ENCODE measurements around the gene CEP83.
"Not testable (repeated sequence)": the region's sequence is repeated elsewhere in the genome, so short reads cannot be mapped to it uniquely, and the experiment has no call there.

The CEP83 gene

DNA sequence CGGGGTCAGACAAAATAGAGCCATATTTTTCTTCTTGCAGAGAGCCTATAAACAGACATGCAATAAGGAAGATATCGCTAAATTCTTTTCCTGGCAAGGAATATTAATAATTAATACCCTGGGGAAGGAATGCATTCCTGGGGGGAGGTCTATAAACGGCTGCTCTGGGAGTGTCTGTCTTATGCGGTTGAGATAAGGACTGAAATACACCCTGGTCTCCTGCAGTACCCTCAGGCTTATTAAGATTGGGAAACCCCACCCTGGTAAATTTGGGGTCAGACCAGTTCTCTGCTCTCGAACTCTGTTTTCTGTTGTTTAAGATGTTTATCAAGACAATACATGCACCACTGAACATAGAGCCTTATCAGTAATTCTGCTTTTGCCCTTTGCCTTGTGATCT is 61.0 kb downstream of the CEP83 start:
- DNase-seq (ENCODE audit: low spot score); H2BK12ac ChIP-seq (ENCODE audit: low read length); H3K18ac ChIP-seq (ENCODE audit: low read length); H3K4ac ChIP-seq (ENCODE audit: low read length); H3K4me2 ChIP-seq (ENCODE audit: insufficient read depth, low read length, poor library complexity, severe bottlenecking); H2BK15ac ChIP-seq (ENCODE audit: low read length); H3K27ac ChIP-seq (replicated peaks; ENCODE audit: low read length); H4K8ac ChIP-seq (ENCODE audit: low read depth, low read length); H2AK5ac ChIP-seq (ENCODE audit: low read depth, low read length); H4K91ac ChIP-seq (ENCODE audit: low read depth, low read length, poor library complexity); H2BK120ac ChIP-seq (ENCODE audit: low read depth, low read length); H3K4me1 ChIP-seq (ENCODE audit: control insufficient read depth in 2 of 2, insufficient read depth in 1 of 2, low read depth in 1 of 2, low read length in 2 of 2); H3K14ac ChIP-seq (ENCODE audit: low read length); H3K79me1 ChIP-seq (ENCODE audit: low read depth, low read length); H3K4me3 ChIP-seq (ENCODE audit: low read length in 2 of 2); H3K9ac ChIP-seq (ENCODE audit: low read depth, low read length, poor library complexity); H2BK5ac ChIP-seq (ENCODE audit: low read length); H2AFZ ChIP-seq (ENCODE audit: low read length); H3K27me3 ChIP-seq (ENCODE audit: control insufficient read depth in 3 of 3, insufficient read depth in 3 of 3, low read depth in 1 of 3, low read length in 3 of 3); H3K23ac ChIP-seq (ENCODE audit: low read depth, low read length, poor library complexity): not testable (repeated sequence)
- peaks cover 6 to 29% of the 10 kb centered on the region in 2 donors for H3K36me3 ChIP-seq (replicated peaks in 1 of 2; ENCODE audit: control insufficient read depth in 2 of 2, insufficient read depth in 2 of 2, low read length in 2 of 2)
- WGBS, 2 donors (ENCODE audit: extremely low coverage in 2 of 2, insufficient read length in 2 of 2, insufficient replicate concordance in 1 of 2): no CpG with 5 or more reads among the region's 5 CpGs
- peaks cover 3 to 10% of the 10 kb centered on the region in 2 donors for H3K9me3 ChIP-seq (replicated peaks in 1 of 2; ENCODE audit: control insufficient read depth in 2 of 2, insufficient read depth in 1 of 2, low read depth in 1 of 2, low read length in 2 of 2)

- Histone ChIP-seq H2BK120ac (ENCODE audit: low read depth, low read length) (no peak overlapping the region), H2BK5ac (ENCODE audit: low read length) (no peak overlapping the region), H3K18ac (ENCODE audit: low read length) (no peak overlapping the region), H3K14ac (ENCODE audit: low read length) (no peak overlapping the region), H2BK15ac (ENCODE audit: low read length) (no peak overlapping the region), H4K91ac (ENCODE audit: low read depth, low read length, poor library complexity) (no peak overlapping the region), H3K4me2 (ENCODE audit: insufficient read depth, low read length, poor library complexity, severe bottlenecking) (no peak overlapping the region), H3K23ac (ENCODE audit: low read depth, low read length, poor library complexity) (no peak overlapping the region), H3K36me3 (replicated peaks in 1 of 2; ENCODE audit: control insufficient read depth in 2 of 2, insufficient read depth in 2 of 2, low read length in 2 of 2) (peaks cover 6 to 27% of the 10 kb centered on the region in 2 donors), H3K27me3 (ENCODE audit: control insufficient read depth in 3 of 3, insufficient read depth in 3 of 3, low read depth in 1 of 3, low read length in 3 of 3) (no peaks in the 10 kb centered on the region), H2AFZ (ENCODE audit: low read length) (no peak overlapping the region), H3K4me3 (ENCODE audit: low read length in 2 of 2) (no peak overlapping the region), H2AK5ac (ENCODE audit: low read depth, low read length) (no peak overlapping the region), H3K4me1 (ENCODE audit: control insufficient read depth in 2 of 2, insufficient read depth in 1 of 2, low read depth in 1 of 2, low read length in 2 of 2) (no peaks in the 10 kb centered on the region), H3K27ac (replicated peaks; ENCODE audit: low read length) (no peak overlapping the region), H3K9ac (ENCODE audit: low read depth, low read length, poor library complexity) (no peak overlapping the region), H3K4ac (ENCODE audit: low read length) (no peak overlapping the region), H3K79me1 (ENCODE audit: low read depth, low read length) (no peaks in the 10 kb centered on the region), H2BK12ac (ENCODE audit: low read length) (no peak overlapping the region), H4K8ac (ENCODE audit: low read depth, low read length) (no peak overlapping the region), H3K9me3 (replicated peaks in 1 of 2; ENCODE audit: control insufficient read depth in 2 of 2, insufficient read depth in 1 of 2, low read depth in 1 of 2, low read length in 2 of 2) (peaks cover 3 to 10% of the 10 kb centered on the region in 2 donors)
- 100% methylated on average over 1 of the region's 4 CpGs; no CpG with 5 or more reads in 1 of the 2 donors for WGBS, 2 donors (ENCODE audit: extremely low coverage in 2 of 2, insufficient read length in 2 of 2, insufficient replicate concordance in 1 of 2)
- no peak for DNase-seq (ENCODE audit: low spot score)
Observed at GRCh38 chr12:94397401-94397800, 62.3 kb downstream of the CEP83 start.

DNA sequence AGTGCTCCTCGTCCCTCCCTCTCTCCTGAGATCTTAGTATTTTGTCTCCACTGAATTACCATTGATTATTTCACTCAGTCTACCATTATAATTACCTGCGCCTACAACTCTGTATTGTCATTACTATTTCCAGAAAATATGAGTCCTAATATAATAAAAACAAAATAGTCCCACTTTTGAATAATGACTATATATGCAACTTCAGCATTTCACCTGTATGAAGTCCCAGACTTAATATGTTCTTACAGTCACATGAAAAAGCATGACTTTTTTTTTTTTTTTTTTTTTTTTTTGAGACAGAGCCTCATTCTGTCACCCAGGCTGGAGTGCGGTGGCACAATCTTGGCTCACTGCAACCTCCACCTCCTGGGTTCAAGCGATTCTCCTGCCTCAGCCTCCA is 63.7 kb downstream of the CEP83 start:
- H2AK5ac ChIP-seq (ENCODE audit: low read depth, low read length); H4K8ac ChIP-seq (ENCODE audit: low read depth, low read length); H3K23ac ChIP-seq (ENCODE audit: low read depth, low read length, poor library complexity); H3K14ac ChIP-seq (ENCODE audit: low read length); H3K9ac ChIP-seq (ENCODE audit: low read depth, low read length, poor library complexity); DNase-seq (ENCODE audit: low spot score); H3K4me1 ChIP-seq (ENCODE audit: control insufficient read depth in 2 of 2, insufficient read depth in 1 of 2, low read depth in 1 of 2, low read length in 2 of 2); H2BK120ac ChIP-seq (ENCODE audit: low read depth, low read length); H2BK12ac ChIP-seq (ENCODE audit: low read length); H3K27ac ChIP-seq (replicated peaks; ENCODE audit: low read length); H3K4ac ChIP-seq (ENCODE audit: low read length); H3K79me1 ChIP-seq (ENCODE audit: low read depth, low read length); H2AFZ ChIP-seq (ENCODE audit: low read length); H2BK5ac ChIP-seq (ENCODE audit: low read length); H3K4me3 ChIP-seq (ENCODE audit: low read length in 2 of 2); H3K27me3 ChIP-seq (ENCODE audit: control insufficient read depth in 3 of 3, insufficient read depth in 3 of 3, low read depth in 1 of 3, low read length in 3 of 3); H3K18ac ChIP-seq (ENCODE audit: low read length); H3K4me2 ChIP-seq (ENCODE audit: insufficient read depth, low read length, poor library complexity, severe bottlenecking); H4K91ac ChIP-seq (ENCODE audit: low read depth, low read length, poor library complexity); H2BK15ac ChIP-seq (ENCODE audit: low read length): not testable (repeated sequence)
- Histone ChIP-seq H3K9me3 (replicated peaks in 1 of 2; ENCODE audit: control insufficient read depth in 2 of 2, insufficient read depth in 1 of 2, low read depth in 1 of 2, low read length in 2 of 2) (peaks cover 3 to 10% of the 10 kb centered on the region in 2 donors), H3K36me3 (replicated peaks in 1 of 2; ENCODE audit: control insufficient read depth in 2 of 2, insufficient read depth in 2 of 2, low read length in 2 of 2) (peaks cover 6 to 17% of the 10 kb centered on the region in 2 donors)
- no CpG with 5 or more reads among the region's 4 CpGs for WGBS, 2 donors (ENCODE audit: extremely low coverage in 2 of 2, insufficient read length in 2 of 2, insufficient replicate concordance in 1 of 2)

- H2BK15ac ChIP-seq (ENCODE audit: low read length): no peak overlapping the region
- H2BK120ac ChIP-seq (ENCODE audit: low read depth, low read length): no peak overlapping the region
- peaks cover 2 to 7% of the 10 kb centered on the region in 2 donors for H3K36me3 ChIP-seq (replicated peaks in 1 of 2; ENCODE audit: control insufficient read depth in 2 of 2, insufficient read depth in 2 of 2, low read length in 2 of 2)
- no peak overlapping the region for H2BK5ac ChIP-seq (ENCODE audit: low read length)
- H3K9ac ChIP-seq (ENCODE audit: low read depth, low read length, poor library complexity): no peak overlapping the region
- no peak overlapping the region for H4K91ac ChIP-seq (ENCODE audit: low read depth, low read length, poor library complexity)
- no peak overlapping the region for H3K4ac ChIP-seq (ENCODE audit: low read length)
- WGBS, 2 donors (ENCODE audit: extremely low coverage in 2 of 2, insufficient read length in 2 of 2, insufficient replicate concordance in 1 of 2): no CpG with 5 or more reads among the region's 4 CpGs
- no peak overlapping the region for H3K4me2 ChIP-seq (ENCODE audit: insufficient read depth, low read length, poor library complexity, severe bottlenecking)
- no peak overlapping the region for H3K23ac ChIP-seq (ENCODE audit: low read depth, low read length, poor library complexity)
- H3K4me1 ChIP-seq (ENCODE audit: control insufficient read depth in 2 of 2, insufficient read depth in 1 of 2, low read depth in 1 of 2, low read length in 2 of 2): no peaks in the 10 kb centered on the region
- no peak overlapping the region for H2AK5ac ChIP-seq (ENCODE audit: low read depth, low read length)
- H3K4me3 ChIP-seq (ENCODE audit: low read length in 2 of 2): peak overlapping the region in 1 of 2 donors; percentile 59
- no peak overlapping the region for H2AFZ ChIP-seq (ENCODE audit: low read length)
- H3K14ac ChIP-seq (ENCODE audit: low read length): peak overlapping the region; percentile 38
- no peak overlapping the region for H3K18ac ChIP-seq (ENCODE audit: low read length)
- H2BK12ac ChIP-seq (ENCODE audit: low read length): no peak overlapping the region
- no peak overlapping the region for H3K27ac ChIP-seq (replicated peaks; ENCODE audit: low read length)
- H4K8ac ChIP-seq (ENCODE audit: low read depth, low read length): peak overlapping the region; percentile 43
- peaks cover 3 to 4% of the 10 kb centered on the region in 2 donors for H3K9me3 ChIP-seq (replicated peaks in 1 of 2; ENCODE audit: control insufficient read depth in 2 of 2, insufficient read depth in 1 of 2, low read depth in 1 of 2, low read length in 2 of 2)
- peaks cover 2% of the 10 kb centered on the region for H3K79me1 ChIP-seq (ENCODE audit: low read depth, low read length)
- no peaks in the 10 kb centered on the region for H3K27me3 ChIP-seq (ENCODE audit: control insufficient read depth in 3 of 3, insufficient read depth in 3 of 3, low read depth in 1 of 3, low read length in 3 of 3)
- no peak for DNase-seq (ENCODE audit: low spot score)
Observed at GRCh38 chr12:94390130-94390485, 69.6 kb downstream of the CEP83 start.
